ENCODE data around the gene M1AP. TPM values are rescaled to one million over a fixed set of nuclear protein-coding genes. Genes with fewer than 3 reads are reported as not detected.

M1AP gene
- total RNA-seq: not detected

GRCh38 chr2:74648009-74648443 lies at the start of gene M1AP:
TSS of gene M1AP (minus strand) at chr2:74648330. CDS start at chr2:74640275, 8,055 bp downstream.
- peak within 1 kb of the TSS in 3 of 4 donors; percentile 20 to 32 (median 21) for H3K4me3 ChIP-seq
- H3K4me1 ChIP-seq: peaks cover 0 to 4% (median 0%) of the 10 kb centered on the region in 4 donors
- TF ChIP-seq POLR2A (IDR thresholded peaks at IDR 0.05) (no peak), CTCF (IDR thresholded peaks at IDR 0.05) (no peak)
- no peaks in the 10 kb centered on the region for H3K27me3 ChIP-seq
- no peaks in the 10 kb centered on the region for H3K36me3 ChIP-seq
- H3K9me3 ChIP-seq: no peaks in the 10 kb centered on the region
- DNase-seq: no peak
- H3K27ac ChIP-seq: no peak within 1 kb of the TSS

GRCh38 chr2:74696829-74697228 lies 48.7 kb upstream of the M1AP start:
- TF ChIP-seq POLR2A (IDR thresholded peaks at IDR 0.05) (no peak), CTCF (IDR thresholded peaks at IDR 0.05) (no peak)
- no peaks in the 10 kb centered on the region for H3K9me3 ChIP-seq
- peaks cover 0 to 12% (median 1%) of the 10 kb centered on the region in 4 donors for H3K4me1 ChIP-seq
- H3K27ac ChIP-seq: no peak overlapping the region
- no peaks in the 10 kb centered on the region for H3K36me3 ChIP-seq
- H3K4me3 ChIP-seq: no peak overlapping the region
- no peak for DNase-seq
- no peaks in the 10 kb centered on the region for H3K27me3 ChIP-seq

GRCh38 chr2:74695663-74696062 lies 47.5 kb upstream of the M1AP start:
- TF ChIP-seq CTCF (IDR thresholded peaks at IDR 0.05) (no peak), POLR2A (IDR thresholded peaks at IDR 0.05) (no peak)
- no peak overlapping the region for H3K4me3 ChIP-seq
- H3K4me1 ChIP-seq: peaks cover 0 to 12% (median 1%) of the 10 kb centered on the region in 4 donors
- H3K27ac ChIP-seq: peak overlapping the region in 2 of 4 donors; percentile 31 to 37
- no peak for DNase-seq
- no peaks in the 10 kb centered on the region for H3K27me3 ChIP-seq
- no peaks in the 10 kb centered on the region for H3K9me3 ChIP-seq
- no peaks in the 10 kb centered on the region for H3K36me3 ChIP-seq

GRCh38 chr2:74694281-74694680 lies 46.2 kb upstream of the M1AP start:
- no peak for TF ChIP-seq POLR2A (IDR thresholded peaks at IDR 0.05)
- no peak for TF ChIP-seq CTCF (IDR thresholded peaks at IDR 0.05)
- Histone ChIP-seq H3K9me3 (no peaks in the 10 kb centered on the region), H3K4me3 (no peak overlapping the region), H3K4me1 (peaks cover 0 to 12% (median 1%) of the 10 kb centered on the region in 4 donors), H3K36me3 (no peaks in the 10 kb centered on the region), H3K27me3 (no peaks in the 10 kb centered on the region), H3K27ac (peak overlapping the region in 2 of 4 donors; percentile 20 to 60)
- DNase-seq: peak in 1 of 3 donors; percentile 58

GRCh38 chr2:74693668-74694067 lies 45.5 kb upstream of the M1AP start:
- Histone ChIP-seq H3K27ac (peak overlapping the region in 1 of 4 donors; percentile 60), H3K4me3 (no peak overlapping the region), H3K9me3 (no peaks in the 10 kb centered on the region), H3K36me3 (no peaks in the 10 kb centered on the region), H3K4me1 (peaks cover 0 to 12% (median 1%) of the 10 kb centered on the region in 4 donors), H3K27me3 (no peaks in the 10 kb centered on the region)
- no peak for DNase-seq
- TF ChIP-seq POLR2A (IDR thresholded peaks at IDR 0.05) (no peak), CTCF (IDR thresholded peaks at IDR 0.05) (no peak)

GRCh38 chr2:74693213-74693612 lies 45.1 kb upstream of the M1AP start:
- no peaks in the 10 kb centered on the region for H3K9me3 ChIP-seq
- no peak overlapping the region for H3K27ac ChIP-seq
- no peaks in the 10 kb centered on the region for H3K36me3 ChIP-seq
- H3K4me3 ChIP-seq: no peak overlapping the region
- no peak for DNase-seq
- TF ChIP-seq POLR2A (IDR thresholded peaks at IDR 0.05) (no peak), CTCF (IDR thresholded peaks at IDR 0.05) (no peak)
- no peaks in the 10 kb centered on the region for H3K27me3 ChIP-seq
- peaks cover 0 to 12% (median 1%) of the 10 kb centered on the region in 4 donors for H3K4me1 ChIP-seq

All from Peyer's patch (tissue), 4 donors.